KBM-7 (cell line): Measurements from ENCODE around the gene POR.

ENCODE experiments used
- DNase-seq: peaks from one replicate; pipeline ENCODE4 v3.0.0-alpha.2; 2015
- in situ Hi-C: fragments of 300-500 bp; cut with MboI; formaldehyde crosslinking; loops from 2 replicates; pipeline ENCODE4 v1.14.3; 2020; ENCODE audit warnings: low sequenced_read_pairs, low pct_unique_long_range_greater_than_20kb, mixed read lengths

The POR gene

DNA sequence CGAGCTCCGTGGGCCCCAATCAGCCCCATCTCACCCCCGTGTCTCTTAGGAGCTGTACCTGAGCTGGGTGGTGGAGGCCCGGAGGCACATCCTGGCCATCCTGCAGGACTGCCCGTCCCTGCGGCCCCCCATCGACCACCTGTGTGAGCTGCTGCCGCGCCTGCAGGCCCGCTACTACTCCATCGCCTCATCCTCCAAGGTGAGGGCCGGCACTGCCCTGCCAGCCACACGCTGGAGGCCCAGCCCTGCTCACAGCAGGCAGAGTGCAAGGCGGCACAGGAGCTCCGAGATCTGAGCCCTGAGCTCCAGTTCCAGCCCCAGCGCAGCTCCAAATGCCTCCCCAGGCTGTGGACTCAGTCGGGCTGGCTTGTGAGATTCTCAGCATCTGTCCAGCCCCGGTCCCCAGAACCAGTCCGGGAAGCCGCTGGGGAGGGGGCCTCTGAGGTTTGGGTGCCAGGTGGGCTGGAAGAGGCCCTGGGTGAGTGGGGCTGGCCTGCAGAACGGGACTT, 70.1 kb downstream of the POR start:
- in situ Hi-C loops = no loop called here
- no peak for DNase-seq

DNA sequence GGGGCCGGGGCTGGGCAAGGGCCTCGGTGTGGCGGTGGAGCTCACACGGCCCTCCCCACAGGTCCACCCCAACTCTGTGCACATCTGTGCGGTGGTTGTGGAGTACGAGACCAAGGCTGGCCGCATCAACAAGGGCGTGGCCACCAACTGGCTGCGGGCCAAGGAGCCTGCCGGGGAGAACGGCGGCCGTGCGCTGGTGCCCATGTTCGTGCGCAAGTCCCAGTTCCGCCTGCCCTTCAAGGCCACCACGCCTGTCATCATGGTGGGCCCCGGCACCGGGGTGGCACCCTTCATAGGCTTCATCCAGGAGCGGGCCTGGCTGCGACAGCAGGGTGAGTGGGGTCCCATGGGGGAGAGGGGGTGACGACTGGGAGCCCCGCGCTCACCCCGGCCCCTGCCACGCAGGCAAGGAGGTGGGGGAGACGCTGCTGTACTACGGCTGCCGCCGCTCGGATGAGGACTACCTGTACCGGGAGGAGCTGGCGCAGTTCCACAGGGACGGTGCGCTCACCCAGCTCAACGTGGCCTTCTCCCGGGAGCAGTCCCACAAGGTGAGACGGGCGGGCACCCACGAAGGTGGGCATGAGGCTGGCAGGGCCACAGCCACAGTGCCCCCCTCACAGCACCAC, 70.7 kb downstream of the POR start:
- in situ Hi-C loops = no loop called here
- no peak for DNase-seq

GRCh38 chr7:75986147-75986781, 71.3 kb downstream of the POR start:
- no peak for DNase-seq
- in situ Hi-C loops = no loop called here

DNA sequence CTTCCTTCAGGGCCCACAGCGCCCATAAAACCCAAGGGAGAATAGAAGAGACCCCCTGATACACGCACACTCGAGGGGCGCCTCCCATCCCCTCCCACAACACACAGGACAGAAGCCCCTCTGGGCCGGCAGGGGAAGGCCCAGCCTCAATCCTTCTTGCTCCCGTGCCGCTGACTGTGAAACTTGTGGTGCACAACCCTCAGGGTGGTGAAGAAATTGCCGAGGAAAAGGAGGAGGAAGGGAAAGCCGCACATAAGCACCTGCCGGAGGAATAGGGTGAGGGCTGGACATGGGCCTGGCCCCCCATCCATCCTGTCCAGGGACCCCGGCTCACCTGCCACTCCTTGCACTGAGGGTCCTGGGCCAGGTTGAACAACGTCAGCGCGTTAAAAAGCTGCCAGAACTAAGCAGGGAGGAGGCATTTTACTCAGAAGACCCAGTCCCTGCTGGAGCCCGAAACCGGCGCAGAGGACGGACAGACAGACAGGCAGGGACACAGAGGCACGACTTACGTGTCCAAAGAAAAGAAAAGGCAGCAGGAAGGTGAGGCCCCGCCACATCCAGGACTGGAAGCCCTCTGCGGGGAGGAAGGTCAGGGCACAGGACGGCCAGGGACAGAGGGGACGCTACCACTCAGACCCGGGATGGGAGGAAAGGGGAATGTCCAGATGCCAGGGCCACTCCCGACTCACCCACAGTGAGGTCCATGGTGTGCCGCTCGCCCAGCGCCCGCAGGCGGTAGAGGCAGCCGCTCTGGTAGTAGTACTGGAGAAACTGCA, 72.3 kb downstream of the POR start:
- no peak for DNase-seq
- in situ Hi-C loops = no loop called here

DNA sequence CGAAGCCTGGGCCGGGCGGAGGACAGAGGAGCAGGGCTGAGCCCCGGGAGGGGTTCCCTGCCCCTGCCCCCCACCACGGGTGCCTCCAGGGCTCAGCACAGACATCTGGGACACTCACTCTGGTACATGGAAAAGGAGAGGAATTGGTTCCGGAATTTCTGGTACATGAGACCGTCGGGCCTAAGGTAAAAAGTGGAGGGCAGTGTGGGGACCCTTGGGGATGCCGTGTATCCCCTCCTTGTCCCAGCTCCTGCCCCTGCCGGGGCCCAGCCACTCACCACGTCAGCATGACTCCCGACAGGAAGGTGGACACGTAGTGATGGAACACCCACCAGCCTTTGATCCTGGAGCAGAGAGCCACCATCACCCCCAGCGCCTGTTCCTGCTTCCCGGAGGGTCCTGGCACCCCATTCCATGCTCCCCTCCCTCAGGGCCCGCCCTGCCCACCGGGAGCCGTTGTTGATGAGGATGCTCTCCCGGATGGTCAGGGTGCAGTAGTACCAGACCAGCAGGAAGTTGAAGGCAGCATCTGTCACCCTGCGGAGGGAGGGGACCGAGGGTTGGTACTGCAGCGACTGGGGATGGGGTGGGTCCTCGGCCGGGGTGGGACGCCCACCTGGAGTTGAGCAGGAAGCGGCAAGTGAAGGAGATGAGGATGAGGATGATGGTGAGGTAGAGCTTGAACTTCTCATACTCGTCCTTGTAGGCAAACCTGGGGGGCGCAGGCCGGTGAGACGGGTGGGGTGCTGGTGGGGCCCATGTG, 73.0 kb downstream of the POR start:
- in situ Hi-C loops = no loop called here
- DNase-seq = no peak

GRCh38 chr7:75988568-75989499, 73.9 kb downstream of the POR start:
- no peak for DNase-seq
- in situ Hi-C loops = no loop called here

GRCh38 chr7:75989500-75990388, 74.8 kb downstream of the POR start:
- no peak for DNase-seq
- in situ Hi-C loops = no loop called here

- no peak for DNase-seq
- in situ Hi-C loops = no loop called here
These were observed 76.7 kb downstream of the POR start for GRCh38 chr7:75991531-75992082.

GRCh38 chr7:75992083-75992755, 77.3 kb downstream of the POR start:
- in situ Hi-C loops = no loop called here
- DNase-seq = no peak

- in situ Hi-C loops = no loop called here
- no peak for DNase-seq
These were observed 78.9 kb downstream of the POR start for GRCh38 chr7:75993689-75994387.

DNA sequence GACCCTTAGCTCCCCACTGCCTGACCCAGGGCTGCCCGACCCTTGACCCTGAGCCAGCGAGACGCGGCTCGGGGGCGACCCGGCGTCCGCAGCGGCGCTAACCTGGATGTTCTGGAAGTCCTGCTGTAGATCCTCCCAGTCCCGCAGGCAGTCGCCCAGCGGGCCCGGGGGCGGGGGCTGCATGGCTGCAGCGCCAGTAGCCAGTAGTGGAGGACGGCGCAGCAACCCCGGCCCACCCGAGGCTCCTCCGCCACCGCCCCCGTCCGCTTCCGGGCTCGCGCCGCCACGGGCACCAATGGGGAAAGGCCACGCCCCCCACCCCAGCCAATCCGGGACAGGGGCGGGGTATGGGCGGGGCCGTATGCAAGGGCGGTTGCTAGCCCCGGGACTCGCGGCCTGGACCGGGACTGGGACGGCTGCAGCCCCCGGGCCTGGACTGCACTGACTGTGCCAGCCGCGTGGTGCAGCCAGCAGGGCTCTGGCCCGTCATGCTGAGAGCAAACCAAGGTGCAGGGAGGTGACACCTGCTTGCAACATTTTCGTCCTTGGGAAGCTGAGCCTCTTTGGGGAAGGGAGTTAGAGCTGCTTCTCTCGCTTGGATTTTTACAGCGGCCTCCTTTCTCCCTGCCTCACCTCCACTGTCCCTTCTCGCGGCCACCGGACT, 79.6 kb downstream of the POR start, which contains the start of gene TMEM120A:
TMEM120A (minus strand) TSS at position 208 of the 664 bp plus-strand sequence; CDS start at position 183, 25 bp downstream.
- in situ Hi-C loops = no loop called here
- peak; percentile 87 for DNase-seq

- no peak for DNase-seq
- in situ Hi-C loops = no loop called here
These were observed 80.1 kb downstream of the POR start for GRCh38 chr7:75995052-75995471.

DNA sequence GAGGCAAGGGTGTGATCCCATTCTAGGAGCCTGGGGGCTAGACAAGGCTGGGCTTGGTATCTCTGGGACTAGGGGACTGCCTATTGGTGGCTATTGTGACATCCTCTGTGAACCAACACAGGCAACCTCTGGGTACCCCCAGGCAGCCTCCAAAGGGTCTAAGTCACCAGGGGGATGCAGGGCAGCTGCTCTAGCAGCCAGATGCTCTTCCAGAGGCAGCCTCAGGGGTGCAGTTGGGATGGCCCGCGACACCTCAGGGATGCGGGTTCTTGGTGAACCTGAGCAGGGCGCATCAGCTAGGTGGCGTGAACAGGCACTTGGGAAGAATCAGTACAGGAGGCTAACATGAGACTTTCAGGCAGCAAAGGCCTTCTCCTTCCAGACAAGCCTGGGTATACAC, 81.0 kb downstream of the POR start:
- no peak for DNase-seq
- in situ Hi-C loops = no loop called here

GRCh38 chr7:75996476-75996875, 81.5 kb downstream of the POR start:
- no peak for DNase-seq
- in situ Hi-C loops = no loop called here

DNA sequence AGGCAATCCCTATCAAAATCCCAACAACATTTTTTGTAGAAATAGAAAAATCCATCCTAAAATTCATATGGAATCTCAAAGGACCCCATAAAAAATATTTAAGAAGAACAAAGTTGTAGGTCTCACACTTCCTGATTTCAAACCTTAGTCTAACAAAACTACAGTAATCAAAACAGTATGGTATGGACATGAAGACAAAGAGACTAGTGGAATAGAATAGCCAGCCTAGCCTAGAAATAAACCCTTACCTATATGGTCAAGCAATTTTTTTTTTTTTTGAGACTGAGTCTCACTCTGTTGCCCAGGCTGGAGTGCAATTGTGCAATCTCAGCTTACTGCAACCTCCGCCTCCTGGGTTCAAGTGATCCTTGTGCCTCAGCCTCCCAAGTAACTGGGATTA, 83.1 kb downstream of the POR start:
- in situ Hi-C loops = no loop called here
- no peak for DNase-seq

GRCh38 chr7:76000566-76000965, 85.6 kb downstream of the POR start:
- in situ Hi-C loops = no loop called here
- DNase-seq = no peak
